ENCODE measurements around the gene SLX9. TPM values are rescaled to one million over a fixed set of nuclear protein-coding genes. Genes with fewer than 3 reads are reported as not detected.

Gene SLX9
- total and polyA plus RNA-seq, 10 donors = 6.1 to 35.4 (median 27.0) TPM

DNA sequence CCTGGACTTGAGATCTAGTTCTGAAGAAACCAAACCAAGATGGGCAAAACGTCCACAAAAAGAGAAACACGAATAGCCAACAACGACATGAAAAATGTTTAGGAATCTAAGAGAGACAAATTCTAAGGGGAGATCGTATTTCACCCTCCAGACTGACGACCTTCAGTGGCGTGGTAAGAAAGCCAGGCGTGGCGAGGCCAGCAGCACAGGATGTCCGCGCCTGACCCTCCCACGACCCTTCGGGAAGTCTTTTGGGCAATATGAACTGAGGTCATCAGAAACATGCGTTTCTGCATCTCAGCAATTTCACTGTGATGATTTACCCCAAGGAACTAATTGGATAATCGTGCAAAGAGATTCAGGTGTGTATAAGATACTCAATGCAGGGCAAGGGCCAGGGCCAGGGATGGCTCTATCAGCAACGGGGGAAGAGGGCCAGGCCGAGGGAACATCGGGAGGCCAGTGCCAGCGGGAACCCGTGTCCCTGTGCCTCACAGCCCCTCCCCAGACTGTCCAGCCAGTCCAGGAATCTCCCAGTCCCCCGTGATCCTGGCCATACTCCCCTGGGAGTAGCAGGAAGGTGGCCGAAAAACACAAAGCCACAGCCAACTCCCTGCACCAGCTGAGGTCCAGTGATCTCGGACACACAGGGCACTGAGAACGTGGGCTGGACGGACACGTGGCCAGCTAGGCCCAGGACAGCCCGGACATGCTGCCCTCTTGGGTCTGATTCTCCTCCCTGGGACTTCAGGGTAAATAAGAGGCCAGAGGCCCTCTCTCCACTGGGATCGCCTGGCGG lies 81.0 kb downstream of the SLX9 start:
- Histone ChIP-seq H3K27me3 (replicated peaks in 1 of 7) (peaks cover 0 to 47% (median 20%) of the 10 kb centered on the region in 7 donors), H3K9me3 (peaks cover 0 to 21% (median 8%) of the 10 kb centered on the region in 8 donors), H3K27ac (peak overlapping the region in 7 of 8 donors; percentile 19 to 81 (median 70)), H3K36me3 (no peaks in the 10 kb centered on the region), H3K4me1 (peaks cover 7 to 51% (median 35%) of the 10 kb centered on the region in 6 donors), H3K4me3 (no peak overlapping the region)
- intact Hi-C loops (cut with DNase I; ENCODE audit: low total_unique reads) = no loop called here
- TF ChIP-seq, protein P1, sequence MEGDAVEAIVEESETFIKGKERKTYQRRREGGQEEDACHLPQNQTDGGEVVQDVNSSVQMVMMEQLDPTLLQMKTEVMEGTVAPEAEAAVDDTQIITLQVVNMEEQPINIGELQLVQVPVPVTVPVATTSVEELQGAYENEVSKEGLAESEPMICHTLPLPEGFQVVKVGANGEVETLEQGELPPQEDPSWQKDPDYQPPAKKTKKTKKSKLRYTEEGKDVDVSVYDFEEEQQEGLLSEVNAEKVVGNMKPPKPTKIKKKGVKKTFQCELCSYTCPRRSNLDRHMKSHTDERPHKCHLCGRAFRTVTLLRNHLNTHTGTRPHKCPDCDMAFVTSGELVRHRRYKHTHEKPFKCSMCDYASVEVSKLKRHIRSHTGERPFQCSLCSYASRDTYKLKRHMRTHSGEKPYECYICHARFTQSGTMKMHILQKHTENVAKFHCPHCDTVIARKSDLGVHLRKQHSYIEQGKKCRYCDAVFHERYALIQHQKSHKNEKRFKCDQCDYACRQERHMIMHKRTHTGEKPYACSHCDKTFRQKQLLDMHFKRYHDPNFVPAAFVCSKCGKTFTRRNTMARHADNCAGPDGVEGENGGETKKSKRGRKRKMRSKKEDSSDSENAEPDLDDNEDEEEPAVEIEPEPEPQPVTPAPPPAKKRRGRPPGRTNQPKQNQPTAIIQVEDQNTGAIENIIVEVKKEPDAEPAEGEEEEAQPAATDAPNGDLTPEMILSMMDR (IDR thresholded peaks at IDR 0.05 in 8 of 11, conservative IDR thresholded peaks at IDR 0.05 in 3 of 11) = no peak
- peak; percentile 18 to 71 (median 51) for TF ChIP-seq POLR2AphosphoS5 (IDR thresholded peaks at IDR 0.05)
- peak; percentile 58 for DNase-seq
- 57 to 69% (median 68%) methylated on average over 28 of the region's 28 CpGs for WGBS, 5 donors

DNA sequence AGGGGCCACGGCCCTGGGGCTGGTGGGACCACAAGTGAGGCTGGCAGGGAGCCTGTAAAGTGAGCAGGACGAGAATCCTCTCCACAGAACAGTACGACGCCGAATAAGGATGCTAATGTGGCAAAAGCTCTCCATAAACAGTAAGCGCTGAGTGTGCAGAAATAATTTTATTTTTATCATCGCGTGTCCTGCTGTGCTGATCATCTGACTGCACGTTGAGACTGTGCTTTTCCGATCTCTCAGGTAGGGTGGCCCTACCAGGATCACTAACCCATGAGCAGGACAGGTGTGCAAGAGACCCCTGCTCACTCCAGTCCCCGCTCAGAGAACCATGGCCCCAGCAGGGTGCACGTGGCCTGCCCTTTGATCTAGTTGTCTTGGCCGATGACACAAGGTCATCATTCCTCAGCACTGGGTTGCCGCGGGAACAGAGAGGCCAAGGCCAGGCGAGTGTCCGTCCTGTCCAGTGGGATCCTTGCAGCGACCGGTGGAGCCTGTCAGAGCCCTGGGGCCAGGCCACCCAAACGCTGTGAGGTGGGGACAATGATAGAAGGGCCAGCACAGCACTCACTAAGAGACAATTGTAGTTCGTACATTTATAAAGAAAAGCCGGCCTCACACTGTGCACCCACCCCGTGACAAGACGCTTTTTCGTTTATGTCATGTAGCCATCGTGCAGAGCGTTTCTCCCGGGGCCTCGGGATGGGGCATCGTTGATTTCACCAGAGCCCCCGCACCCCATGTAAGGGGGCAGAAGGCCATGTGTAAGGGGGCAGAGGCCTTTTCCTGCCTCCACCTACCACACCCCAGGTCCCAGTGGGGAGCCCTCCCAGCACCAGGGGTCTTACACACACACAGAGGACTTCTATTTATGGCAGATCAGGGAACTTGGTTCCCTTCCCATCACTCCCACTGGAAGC lies 81.9 kb downstream of the SLX9 start:
- peak; percentile 64 for DNase-seq
- TF ChIP-seq POLR2A (IDR thresholded peaks at IDR 0.05) (no peak), POLR2AphosphoS5 (IDR thresholded peaks at IDR 0.05) (no peak)
- TF ChIP-seq, protein P1 (IDR thresholded peaks at IDR 0.05 in 8 of 11, conservative IDR thresholded peaks at IDR 0.05 in 3 of 11) = no peak

DNA sequence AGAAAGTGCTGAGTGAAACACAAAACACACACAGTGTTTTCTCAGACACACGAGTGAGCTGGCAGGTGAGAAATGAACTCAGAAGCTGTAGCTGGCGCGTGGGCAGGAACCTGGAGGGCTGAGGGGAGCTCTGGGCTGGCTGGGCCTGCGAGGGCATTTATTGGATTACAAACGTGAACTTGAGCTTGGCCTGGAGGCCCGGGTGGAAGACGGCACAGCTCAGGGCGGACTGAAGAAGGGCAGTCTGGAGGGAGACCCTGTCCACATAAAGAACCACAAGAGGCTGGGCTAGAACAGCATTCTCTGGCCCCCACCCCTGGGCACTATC lies 82.5 kb downstream of the SLX9 start:
- H3K4me1 ChIP-seq = peaks cover 7 to 43% (median 32%) of the 10 kb centered on the region in 6 donors
- WGBS, 5 donors = 80 to 91% (median 84%) methylated on average over 8 of the region's 8 CpGs
- H3K4me3 ChIP-seq = no peak overlapping the region
- intact Hi-C loops (cut with DNase I; ENCODE audit: low total_unique reads) = no loop called here
- TF ChIP-seq POLR2A (IDR thresholded peaks at IDR 0.05) (no peak), POLR2AphosphoS5 (IDR thresholded peaks at IDR 0.05) (no peak)
- TF ChIP-seq, protein P1 (IDR thresholded peaks at IDR 0.05 in 8 of 11, conservative IDR thresholded peaks at IDR 0.05 in 3 of 11) = no peak
- H3K27me3 ChIP-seq (replicated peaks in 1 of 7) = peaks cover 0 to 32% (median 18%) of the 10 kb centered on the region in 7 donors
- peak; percentile 63 for DNase-seq
- H3K27ac ChIP-seq = no peak overlapping the region
- no peaks in the 10 kb centered on the region for H3K36me3 ChIP-seq
- H3K9me3 ChIP-seq = peaks cover 0 to 21% (median 8%) of the 10 kb centered on the region in 8 donors

More for the DNA sequence above, 81.9 kb downstream of the SLX9 start:
- 85 to 87% (median 86%) methylated on average over 30 of the region's 31 CpGs for WGBS, 5 donors
- Histone ChIP-seq H3K9me3 (peaks cover 0 to 21% (median 8%) of the 10 kb centered on the region in 8 donors), H3K4me1 (peaks cover 7 to 47% (median 34%) of the 10 kb centered on the region in 6 donors), H3K36me3 (no peaks in the 10 kb centered on the region), H3K27me3 (replicated peaks in 1 of 7) (peaks cover 0 to 38% (median 20%) of the 10 kb centered on the region in 7 donors), H3K4me3 (no peak overlapping the region), H3K27ac (peak overlapping the region in 6 of 8 donors; percentile 53 to 81 (median 70))
- intact Hi-C loops (cut with DNase I; ENCODE audit: low total_unique reads) = no loop called here
